ENCODE data around the gene GRAMD2B. TPM values are rescaled to one million over a fixed set of nuclear protein-coding genes. Genes with fewer than 3 reads are reported as not detected.

The GRAMD2B gene
- total and polyA plus RNA-seq, 2 of the 8 experiments (the other 6 are each of a cell fraction or from before 2014, with no cell fraction given), result 6.4 to 9.4 TPM

GRCh38 chr5:126460459-126460858 is 37.2 kb downstream of the GRAMD2B start:
- Histone ChIP-seq H3K23ac (ENCODE audit: insufficient read length) (no peak overlapping the region), H3K9me3 (ENCODE audit: insufficient read depth in 2 of 2, low read depth in 1 of 2, low read length in 1 of 2) (no peaks in the 10 kb centered on the region), H2AK5ac (ENCODE audit: low read depth, low read length) (no peak overlapping the region), H3K18ac (ENCODE audit: extremely low read depth, low read length) (no peak overlapping the region), H2BK20ac (ENCODE audit: low read length) (no peak overlapping the region), H3K4ac (replicated peaks; ENCODE audit: insufficient read length, low read depth, low read length) (no peak overlapping the region), H4K91ac (replicated peaks; ENCODE audit: insufficient read length, low read length) (no peak overlapping the region), H3K27me3 (replicated peaks in 1 of 4; ENCODE audit: control insufficient read depth in 3 of 4, extremely low read depth in 1 of 4, insufficient read depth in 3 of 4, low read length in 3 of 4) (no peaks in the 10 kb centered on the region; a peak in 2 of 7 replicates), H2BK15ac (ENCODE audit: low read length) (no peak overlapping the region), H3K36me3 (ENCODE audit: control insufficient read depth in 2 of 4, insufficient read depth in 4 of 4, low read length in 3 of 4) (no peaks in the 10 kb centered on the region; a peak in 1 of 8 replicates), H3K4me2 (ENCODE audit: insufficient read depth in 1 of 2, low read depth in 2 of 2, low read length in 2 of 2) (no peak overlapping the region), H3K4me3 (ENCODE audit: extremely low read depth in 1 of 4, insufficient read depth in 2 of 4, low read depth in 3 of 4, low read length in 4 of 4) (no peak overlapping the region), H2AFZ (ENCODE audit: low read length) (no peak overlapping the region), H4K20me1 (replicated peaks in 1 of 2; ENCODE audit: control insufficient read depth in 1 of 2, insufficient read depth in 2 of 2, low read length in 2 of 2) (peaks cover 0 to 4% of the 10 kb centered on the region in 2 experiments), H3K56ac (replicated peaks; ENCODE audit: insufficient read length, low read depth, low read length) (no peak overlapping the region), H3K14ac (ENCODE audit: insufficient read length) (no peak overlapping the region), H3K79me1 (ENCODE audit: low read depth, low read length) (no peaks in the 10 kb centered on the region), H3K27ac (ENCODE audit: low read depth, low read length) (no peak overlapping the region), H4K5ac (ENCODE audit: insufficient read length, low read depth, low read length) (no peak overlapping the region), H3K4me1 (replicated peaks in 1 of 4; ENCODE audit: control insufficient read depth in 3 of 4, insufficient read depth in 4 of 4, low read length in 3 of 4) (peaks cover 0 to 3% (median 0%) of the 10 kb centered on the region in 4 experiments; a peak in 1 of 7 replicates), H3K23me2 (ENCODE audit: low read depth, low read length) (no peaks in the 10 kb centered on the region), H4K8ac (ENCODE audit: extremely low read depth, insufficient read depth, low read length) (no peak overlapping the region), H3K9ac (replicated peaks in 1 of 4; ENCODE audit: extremely low read depth in 1 of 4, low read depth in 3 of 4, low read length in 3 of 4) (no peak overlapping the region), H2BK12ac (ENCODE audit: low read depth, low read length) (no peak overlapping the region), H2BK120ac (replicated peaks; ENCODE audit: low read depth, low read length) (no peak overlapping the region), H3K79me2 (ENCODE audit: control insufficient read depth in 1 of 2, insufficient read depth in 2 of 2, low read length in 2 of 2) (no peaks in the 10 kb centered on the region), H2BK5ac (ENCODE audit: low read depth, low read length) (no peak overlapping the region)
- 90% methylated on average over 4 of the region's 4 CpGs; no CpG with 5 or more reads in 1 of the 2 experiments for WGBS, 2 experiments (ENCODE audit: extremely low coverage in 1 of 2, insufficient coverage in 1 of 2, insufficient read length in 1 of 2, insufficient replicate concordance in 2 of 2, low coverage in 1 of 2, low lambda C conversion rate in 2 of 2, missing lambda C conversion rate in 1 of 2)
- DNase-seq (ENCODE audit: low read depth in 1 of 2, low spot score in 2 of 2) (no peak), FAIRE-seq (no peak)
- POLR2A ChIA-PET (ENCODE audit: partially characterized antibody), result no interaction called here
- CTCF ChIA-PET (ENCODE audit: partially characterized antibody), result interaction anchor here (1.0 kb wide), 1 partner anchor 40 kb away, joined by 3 read pairs; no protein-coding TSS in a partner anchor
- TF ChIP-seq KDM4A (IDR thresholded peaks at IDR 0.05; ENCODE audit: low read depth, low read length, severe bottlenecking), result no peak
- TF ChIP-seq PHF8 (conservative IDR thresholded peaks at IDR 0.05; ENCODE audit: low read depth, low read length), result no peak
- TF ChIP-seq EP300 (IDR thresholded peaks at IDR 0.05; ENCODE audit: borderline replicate concordance in 1 of 2, low read depth in 2 of 2, low read length in 2 of 2), result no peak
- TF ChIP-seq YY1 (IDR thresholded peaks at IDR 0.05; ENCODE audit: low read depth, low read length), result no peak
- TF ChIP-seq RAD21 (IDR thresholded peaks at IDR 0.05 in 1 of 2, conservative IDR thresholded peaks at IDR 0.05 in 1 of 2; ENCODE audit: low read depth in 2 of 2, low read length in 2 of 2), result no peak

Data from H1 (cell line).